Uterus (tissue), 2 donors: Measurements from ENCODE around the gene PFKFB2.

Experiments
- CTCF ChIP-seq, 4 experiments: fragments of 200-600 bp in 2 of 4; fragments of 450-650 bp in 2 of 4; sonication (generic) in 2 of 4; IDR thresholded peaks; one replicate each; pipeline ENCODE4 v1.5.1; 2016 to 2019; ENCODE audit warnings: antibody characterized with exemption in 4 of 4, mild to moderate bottlenecking in 2 of 4, moderate library complexity in 1 of 4
- POLR2A ChIP-seq, 2 donors: fragments of 450-650 bp; IDR thresholded peaks; one replicate each; pipeline ENCODE4 v1.6.1; 2016; ENCODE audit warnings: antibody characterized with exemption in 2 of 2, mild to moderate bottlenecking in 1 of 2, moderate library complexity in 1 of 2

GRCh38 chr1:207093944-207094343 lies 40.9 kb downstream of the PFKFB2 start:
- TF ChIP-seq POLR2A (IDR thresholded peaks at IDR 0.05) (no peak), CTCF (IDR thresholded peaks at IDR 0.05) (no peak)
